HUES6 (cell line): ENCODE results near the gene FGFR3.

Experiments used
- H3K27ac ChIP-seq: 2 replicates; pipeline ENCODE4 v1.7.0; 2013; ENCODE audit warnings: low read depth, mild to moderate bottlenecking, low read length, inconsistent platforms
- H3K27me3 ChIP-seq: 2 replicates; pipeline ENCODE4 v1.6.1; 2013; ENCODE audit warnings: low read length; ENCODE audit not compliant: control insufficient read depth, insufficient read depth
- H3K36me3 ChIP-seq: 2 replicates; pipeline ENCODE4 v1.6.1; 2013; ENCODE audit warnings: low read length; ENCODE audit not compliant: control insufficient read depth, insufficient read depth
- H3K4me1 ChIP-seq: 2 replicates; pipeline ENCODE4 v1.6.1; 2013; ENCODE audit warnings: low read length; ENCODE audit not compliant: control insufficient read depth, insufficient read depth
- H3K4me3 ChIP-seq: 2 replicates; pipeline ENCODE4 v1.5.1; 2013; ENCODE audit warnings: low read depth, low read length
- H3K9ac ChIP-seq: one replicate; pipeline ENCODE4 v1.6.1; 2013; ENCODE audit warnings: mild to moderate bottlenecking, low read length
- H3K9me3 ChIP-seq: 2 replicates; pipeline ENCODE4 v1.6.1; 2013; ENCODE audit warnings: low read depth, low read length; ENCODE audit not compliant: control insufficient read depth, insufficient read depth

FGFR3 gene

DNA sequence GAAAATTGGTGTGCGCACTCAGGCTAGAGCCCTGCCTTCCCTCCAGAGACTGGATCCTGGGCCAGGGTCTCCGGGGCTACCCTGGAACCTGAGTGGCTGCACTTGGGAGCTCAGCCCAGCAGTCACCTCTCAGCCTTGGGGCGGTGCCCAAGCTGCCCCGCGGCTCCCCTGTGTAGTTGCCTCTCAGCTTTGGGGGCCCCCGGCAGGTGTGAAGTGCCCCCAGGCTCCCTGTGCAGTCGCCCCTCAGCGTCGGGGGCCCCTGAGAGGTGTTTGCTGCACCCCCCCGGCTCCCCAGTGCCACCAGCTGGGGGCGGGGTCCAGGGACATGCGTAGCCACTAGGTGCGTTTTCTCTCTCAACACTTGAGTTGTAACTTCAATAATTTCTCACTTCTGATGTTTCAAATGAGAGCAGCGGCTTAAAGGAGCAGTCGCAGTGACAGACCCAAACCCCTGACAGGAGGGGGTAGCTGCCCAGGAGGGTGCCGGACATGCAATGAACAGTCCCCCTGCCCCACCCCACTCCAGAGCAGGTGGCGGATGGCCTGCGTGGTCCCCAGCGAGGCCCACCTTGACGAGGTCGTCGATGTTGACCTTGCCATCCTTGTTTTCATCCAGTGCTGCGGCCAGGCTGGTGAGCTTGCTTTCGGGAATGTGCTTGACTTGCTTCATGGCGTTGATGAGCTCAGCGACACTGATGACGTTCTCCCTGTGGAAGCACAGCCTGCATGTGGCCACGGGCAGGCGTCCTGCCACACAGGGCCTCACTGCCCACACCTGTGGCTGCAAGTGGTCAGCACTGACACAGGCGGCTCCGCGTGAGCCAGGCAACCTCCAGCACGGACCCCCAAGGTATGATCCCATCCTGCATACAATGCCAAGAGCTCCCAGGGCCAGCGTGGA is 22.3 kb downstream of the FGFR3 start:
- Histone ChIP-seq H3K36me3 (peaks cover 71% of the 10 kb centered on the region), H3K4me1 (no peaks in the 10 kb centered on the region), H3K9ac (no peak overlapping the region), H3K9me3 (no peaks in the 10 kb centered on the region), H3K27ac (no peak overlapping the region), H3K4me3 (no peak overlapping the region), H3K27me3 (no peaks in the 10 kb centered on the region)

DNA sequence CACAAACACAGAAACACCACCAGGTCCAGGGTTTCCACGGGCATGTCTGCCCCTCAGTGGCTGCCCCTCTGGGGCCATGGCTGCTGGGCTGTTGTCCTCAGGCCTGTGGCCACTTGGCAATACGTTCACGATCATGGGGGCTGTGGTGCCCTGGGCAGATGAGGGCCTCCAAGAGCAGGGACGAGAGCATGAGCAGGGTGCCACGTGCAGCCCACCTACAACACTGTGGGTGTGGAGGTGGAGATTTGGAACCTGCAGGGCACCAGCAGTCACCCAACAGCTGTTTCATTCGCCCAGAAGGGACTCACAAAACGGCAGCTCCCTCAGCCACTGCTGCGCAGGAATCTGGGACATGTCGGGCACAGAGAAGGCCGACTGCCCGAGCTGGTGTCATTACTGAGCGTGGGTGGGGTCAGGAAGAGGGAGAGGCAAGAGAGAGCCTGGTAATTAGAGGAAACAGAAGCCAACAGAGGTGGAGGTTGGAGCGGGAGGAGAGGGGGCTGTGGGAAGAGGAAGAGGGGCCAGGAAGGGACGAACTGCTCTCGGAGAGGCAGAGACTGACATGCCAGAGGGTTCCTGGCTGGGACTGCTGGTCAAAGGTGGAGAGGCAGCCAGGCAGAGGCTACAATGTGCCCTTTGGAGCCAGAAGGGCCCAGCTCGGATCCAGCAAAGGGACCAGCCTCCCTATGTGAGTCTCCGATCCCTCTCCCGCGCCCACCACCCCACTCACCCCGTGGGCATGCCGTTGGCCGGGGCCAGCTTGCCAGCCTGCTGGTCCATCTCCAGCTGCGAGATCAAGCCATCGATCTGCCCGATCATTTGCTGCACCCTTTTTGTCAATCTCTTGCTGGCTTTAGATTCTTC is 23.1 kb downstream of the FGFR3 start:
- Histone ChIP-seq H3K27ac (no peak overlapping the region), H3K36me3 (peaks cover 74% of the 10 kb centered on the region), H3K9me3 (no peaks in the 10 kb centered on the region), H3K27me3 (no peaks in the 10 kb centered on the region), H3K4me1 (no peaks in the 10 kb centered on the region), H3K9ac (no peak overlapping the region), H3K4me3 (no peak overlapping the region)

DNA sequence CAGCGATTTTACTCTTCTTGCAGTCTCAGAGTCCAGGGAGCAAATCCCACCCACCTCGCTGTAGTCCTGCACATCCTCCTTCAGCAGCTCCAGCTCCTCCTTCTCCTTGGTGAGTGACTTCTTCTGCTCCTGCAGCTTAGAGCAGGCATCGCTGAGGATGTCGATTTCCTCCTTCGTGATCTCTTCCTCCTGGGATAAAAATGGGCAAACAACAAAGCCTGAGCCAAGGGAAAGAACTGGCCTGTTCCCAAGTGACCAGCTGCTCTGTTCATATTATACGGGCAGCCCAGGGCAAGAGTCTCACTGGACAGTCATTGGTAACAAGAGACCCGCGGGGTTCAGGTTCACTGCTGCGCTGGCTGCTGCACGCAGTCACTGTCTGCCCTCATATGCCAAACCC is 26.2 kb downstream of the FGFR3 start:
- H3K9ac ChIP-seq = no peak overlapping the region
- no peaks in the 10 kb centered on the region for H3K4me1 ChIP-seq
- no peak overlapping the region for H3K27ac ChIP-seq
- H3K36me3 ChIP-seq = peaks cover 85% of the 10 kb centered on the region
- H3K4me3 ChIP-seq = no peak overlapping the region
- H3K9me3 ChIP-seq = no peaks in the 10 kb centered on the region
- H3K27me3 ChIP-seq = no peaks in the 10 kb centered on the region

DNA sequence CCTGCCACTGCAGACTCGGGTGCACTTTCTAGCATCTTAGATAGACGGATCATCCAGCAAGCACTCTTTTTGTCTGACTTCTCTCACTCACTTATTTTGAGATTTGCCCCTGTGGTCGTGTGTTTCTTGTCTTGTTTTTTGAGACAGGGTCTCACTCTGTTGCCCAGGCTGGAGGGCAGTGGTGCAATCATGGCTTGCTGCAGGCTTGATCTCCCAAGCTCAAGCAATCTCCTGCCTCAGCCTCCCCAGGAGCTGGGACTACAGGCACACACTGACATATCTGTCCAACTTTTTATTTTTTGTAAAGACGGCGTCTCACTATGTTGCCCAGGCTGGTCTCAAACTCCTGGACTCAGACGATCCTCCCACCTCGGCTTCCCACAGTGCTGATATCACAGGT is 26.7 kb downstream of the FGFR3 start:
- H3K27me3 ChIP-seq = no peaks in the 10 kb centered on the region
- H3K4me1 ChIP-seq = no peaks in the 10 kb centered on the region
- H3K27ac ChIP-seq = no peak overlapping the region
- peaks cover 86% of the 10 kb centered on the region for H3K36me3 ChIP-seq
- H3K4me3 ChIP-seq = no peak overlapping the region
- H3K9ac ChIP-seq = no peak overlapping the region
- H3K9me3 ChIP-seq = no peaks in the 10 kb centered on the region

DNA sequence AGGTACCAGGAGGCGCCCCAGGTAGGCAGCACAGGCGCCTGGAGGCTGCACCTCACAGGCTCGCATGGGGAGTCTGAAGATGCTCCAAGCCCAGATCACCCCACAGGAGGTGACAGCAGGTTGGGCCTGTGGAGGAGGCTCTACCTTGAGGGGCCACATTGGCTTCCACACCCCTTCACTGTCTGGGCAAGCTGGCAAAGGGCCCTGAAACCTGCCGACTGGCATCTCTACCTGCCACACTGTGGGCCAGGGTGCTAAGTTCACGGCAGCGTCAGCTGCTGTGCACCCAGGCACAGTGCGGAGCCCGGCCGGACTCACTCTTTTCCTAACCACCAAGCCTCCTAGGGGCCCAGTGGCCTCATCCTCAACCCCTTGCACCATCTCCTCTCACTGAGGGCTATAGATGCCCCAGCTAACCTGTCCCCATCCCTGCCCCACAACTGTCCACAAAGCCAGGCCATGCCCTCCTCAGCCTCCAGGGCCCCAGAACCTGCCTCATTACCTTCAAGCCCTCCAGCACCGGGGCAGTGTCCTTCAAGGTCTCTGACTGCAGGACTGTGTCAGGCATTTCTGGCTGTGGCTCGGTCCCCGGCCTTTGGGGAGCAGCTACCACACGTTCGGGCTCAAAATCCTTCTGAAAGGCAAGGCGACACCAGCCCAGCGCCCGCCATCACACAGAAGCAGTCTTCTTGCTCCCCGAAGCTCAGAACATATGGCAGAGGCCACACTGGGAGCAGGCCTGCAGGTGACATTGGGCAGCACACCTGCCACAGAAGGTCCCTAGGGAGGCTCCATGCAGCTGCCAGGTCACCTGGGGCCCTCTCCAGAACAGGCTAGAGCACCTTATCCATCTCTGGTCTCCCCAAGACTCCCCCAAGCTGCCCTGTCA is 28.8 kb downstream of the FGFR3 start:
- Histone ChIP-seq H3K4me3 (no peak overlapping the region), H3K9me3 (no peaks in the 10 kb centered on the region), H3K4me1 (no peaks in the 10 kb centered on the region), H3K36me3 (peaks cover 86% of the 10 kb centered on the region), H3K27ac (no peak overlapping the region), H3K9ac (no peak overlapping the region), H3K27me3 (no peaks in the 10 kb centered on the region)

DNA sequence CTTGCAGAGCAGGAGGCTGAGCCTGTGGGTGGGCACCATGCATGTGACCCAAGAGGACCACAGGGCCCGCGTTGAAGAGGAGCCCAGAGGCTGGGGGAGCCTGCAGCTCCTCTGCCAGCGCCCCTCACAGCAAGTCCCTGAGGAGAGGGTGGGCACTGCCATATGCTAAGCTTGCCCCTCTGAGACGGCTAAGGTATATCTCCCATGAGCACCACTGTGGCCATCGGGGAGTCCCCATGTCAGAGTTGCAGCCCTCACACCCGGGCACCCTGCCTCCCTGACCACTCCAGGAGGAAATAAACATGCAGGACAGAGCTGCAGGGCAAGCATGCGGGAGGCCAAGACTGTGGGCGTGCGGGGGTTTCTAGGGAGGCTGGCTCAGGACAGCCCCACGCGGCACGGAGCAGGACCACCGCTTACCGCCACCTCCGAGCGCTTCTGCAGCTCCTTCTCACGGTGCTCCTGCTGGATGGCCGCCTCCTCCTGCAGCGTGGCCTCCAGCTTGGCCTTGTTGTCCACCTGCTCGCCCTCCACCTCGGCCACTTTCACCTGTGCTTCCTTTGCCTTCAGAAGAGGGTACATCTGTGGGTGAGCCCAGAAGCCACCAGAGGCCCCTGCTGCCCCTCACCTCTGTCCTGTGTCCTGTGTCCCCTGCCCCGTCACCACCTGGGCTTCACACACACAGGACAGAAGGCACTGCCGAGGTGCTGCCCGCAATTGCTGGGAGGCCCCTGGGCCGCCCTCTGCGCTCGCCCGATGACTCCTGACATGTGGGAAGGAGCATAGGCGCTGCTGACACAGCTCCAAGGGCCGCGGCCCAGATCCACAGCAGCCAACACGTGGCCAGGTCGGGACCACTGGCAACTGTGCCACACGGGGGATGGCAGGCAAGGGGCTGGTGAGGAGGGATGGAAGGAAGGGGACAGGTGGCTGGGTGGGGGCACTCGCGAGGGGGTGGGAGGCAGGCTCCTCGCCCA is 29.8 kb downstream of the FGFR3 start:
- Histone ChIP-seq H3K27me3 (no peaks in the 10 kb centered on the region), H3K4me3 (no peak overlapping the region), H3K9ac (no peak overlapping the region), H3K4me1 (no peaks in the 10 kb centered on the region), H3K9me3 (no peaks in the 10 kb centered on the region), H3K36me3 (peaks cover 78% of the 10 kb centered on the region), H3K27ac (no peak overlapping the region)

DNA sequence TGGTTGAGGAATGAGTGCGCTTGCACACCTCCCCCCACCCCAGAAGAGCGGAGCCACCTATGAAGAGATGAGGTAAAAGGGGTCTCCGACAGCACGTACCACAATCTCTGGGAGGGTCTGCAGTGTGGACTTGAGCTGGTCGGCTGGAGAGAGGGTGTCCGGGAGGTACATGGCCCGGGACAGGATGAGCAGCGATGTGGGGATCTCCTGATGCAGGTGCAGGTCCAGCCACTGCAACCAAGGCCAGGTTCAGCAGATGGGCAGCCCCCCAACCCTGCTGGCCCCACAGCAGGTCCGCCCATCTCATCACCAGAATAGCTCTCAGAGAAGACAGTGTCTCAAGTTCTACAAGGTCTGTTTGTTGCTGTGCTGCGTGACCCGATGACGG is 30.4 kb downstream of the FGFR3 start:
- Histone ChIP-seq H3K9ac (no peak overlapping the region), H3K36me3 (peaks cover 75% of the 10 kb centered on the region), H3K27me3 (no peaks in the 10 kb centered on the region), H3K9me3 (no peaks in the 10 kb centered on the region), H3K4me1 (no peaks in the 10 kb centered on the region), H3K27ac (no peak overlapping the region), H3K4me3 (no peak overlapping the region)

DNA sequence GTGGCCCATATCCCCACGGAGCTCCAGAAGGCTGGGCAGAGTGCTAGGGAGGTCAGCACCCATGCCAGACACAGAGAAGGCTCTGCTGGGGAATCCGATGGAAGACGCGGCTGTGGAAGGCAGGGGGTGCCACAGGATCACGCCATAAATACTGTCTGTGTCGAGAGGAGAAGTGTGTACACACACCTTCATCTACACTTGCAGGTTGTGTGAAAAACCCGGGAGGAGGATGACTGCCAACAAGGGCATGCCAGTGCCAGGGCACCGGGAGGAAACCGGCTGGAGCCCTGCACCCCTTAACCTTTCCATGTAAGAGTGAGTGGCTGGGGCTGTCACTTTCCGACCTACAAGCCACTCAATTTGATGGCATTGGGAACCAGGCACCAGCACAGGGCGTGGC is 31.7 kb downstream of the FGFR3 start:
- Histone ChIP-seq H3K9me3 (peaks cover 5% of the 10 kb centered on the region; the same call in 1 of the 2 replicates), H3K4me1 (peaks cover 4% of the 10 kb centered on the region; the same call in 1 of the 2 replicates), H3K27ac (no peak overlapping the region), H3K27me3 (no peaks in the 10 kb centered on the region), H3K36me3 (peaks cover 68% of the 10 kb centered on the region), H3K9ac (no peak overlapping the region), H3K4me3 (no peak overlapping the region)

DNA sequence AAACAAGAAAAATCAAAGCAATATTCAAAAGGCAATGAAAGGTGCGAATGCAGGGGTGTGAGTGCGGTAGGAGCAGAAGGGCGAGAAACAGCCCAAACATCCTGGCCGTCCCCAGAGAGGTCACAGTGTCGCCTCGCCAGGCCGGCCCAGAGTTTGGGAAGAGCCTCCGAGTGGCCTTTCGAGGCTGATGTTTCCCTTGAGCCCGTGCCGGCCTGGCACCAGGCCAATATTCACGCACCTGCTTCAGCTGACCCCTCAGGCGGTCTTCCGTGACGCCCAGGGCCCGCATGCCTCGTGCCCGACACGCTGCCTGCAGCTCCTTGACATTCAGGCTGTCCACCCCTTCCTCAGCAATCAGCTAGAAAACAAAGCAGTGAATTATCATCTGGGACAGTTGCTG is 32.2 kb downstream of the FGFR3 start:
- H3K27ac ChIP-seq = no peak overlapping the region
- H3K4me3 ChIP-seq = no peak overlapping the region
- H3K4me1 ChIP-seq = peaks cover 6% of the 10 kb centered on the region; the same call in 1 of the 2 replicates
- peaks cover 6% of the 10 kb centered on the region; the same call in 1 of the 2 replicates for H3K9me3 ChIP-seq
- no peaks in the 10 kb centered on the region for H3K27me3 ChIP-seq
- H3K9ac ChIP-seq = no peak overlapping the region
- H3K36me3 ChIP-seq = peaks cover 68% of the 10 kb centered on the region
